Calu3 (cell line): ENCODE data around the gene SUN3. TPM values are rescaled to one million over a fixed set of nuclear protein-coding genes. Genes with fewer than 3 reads are reported as not detected.

Experiments
- BruUV-seq: library from RNA; stranded (reverse); fragments of 400-500 nt; replicated peaks from 2 replicates; lab custom pipeline; 2021; lab: Mats Ljungman, UMichigan
- CTCF ChIA-PET: fragments of 300-600 bp; sonication (Branson Sonifier 250); formaldehyde crosslinking; loops from one replicate; lab custom pipeline; 2022; ENCODE audit warnings: antibody characterized with exemption; lab: Charles Lee
- DNase-seq: peaks from one replicate; pipeline ENCODE4 v3.0.0; 2022
- H3K27ac Mint-ChIP-seq: one replicate; pipeline ENCODE4 v1.8.0; 2022; ENCODE audit warnings: mixed read lengths; ENCODE audit not compliant: unreplicated experiment
- H3K27me3 Mint-ChIP-seq: one replicate; pipeline ENCODE4 v1.8.0; 2022; ENCODE audit warnings: mixed read lengths; ENCODE audit not compliant: unreplicated experiment
- H3K36me3 Mint-ChIP-seq: one replicate; pipeline ENCODE4 v1.8.0; 2022; ENCODE audit warnings: mild to moderate bottlenecking, moderate library complexity, mixed read lengths; ENCODE audit not compliant: insufficient read depth, unreplicated experiment
- H3K4me1 Mint-ChIP-seq: one replicate; pipeline ENCODE4 v1.8.0; 2022; ENCODE audit warnings: mild to moderate bottlenecking, low read depth, mixed read lengths; ENCODE audit not compliant: unreplicated experiment
- H3K4me3 Mint-ChIP-seq: one replicate; pipeline ENCODE4 v1.8.0; 2022; ENCODE audit warnings: mild to moderate bottlenecking, low read depth, moderate library complexity, mixed read lengths; ENCODE audit not compliant: unreplicated experiment
- H3K9me3 Mint-ChIP-seq: one replicate; pipeline ENCODE4 v1.8.0; 2022; ENCODE audit warnings: low read depth, mixed read lengths; ENCODE audit not compliant: unreplicated experiment
- CTCF ChIP-seq: fragments of 200-600 bp; IDR thresholded peaks from one replicate; pipeline ENCODE4 v1.8.0; 2022; ENCODE audit warnings: antibody characterized with exemption; ENCODE audit not compliant: unreplicated experiment
- intact Hi-C: fragments of 100-400 bp; cut with micrococcal nuclease; formaldehyde crosslinking; loops from one replicate; pipeline ENCODE4 v1.10.0; 2022; ENCODE audit not compliant: unreplicated experiment
- total RNA-seq: library from RNA; stranded (reverse); gene quantifications from 2 replicates; pipeline ENCODE4 v1.2.3, GENCODE V29; 2022

SUN3 gene
- total RNA-seq, 1 experiment from 2014 or later: 1.8 TPM

DNA sequence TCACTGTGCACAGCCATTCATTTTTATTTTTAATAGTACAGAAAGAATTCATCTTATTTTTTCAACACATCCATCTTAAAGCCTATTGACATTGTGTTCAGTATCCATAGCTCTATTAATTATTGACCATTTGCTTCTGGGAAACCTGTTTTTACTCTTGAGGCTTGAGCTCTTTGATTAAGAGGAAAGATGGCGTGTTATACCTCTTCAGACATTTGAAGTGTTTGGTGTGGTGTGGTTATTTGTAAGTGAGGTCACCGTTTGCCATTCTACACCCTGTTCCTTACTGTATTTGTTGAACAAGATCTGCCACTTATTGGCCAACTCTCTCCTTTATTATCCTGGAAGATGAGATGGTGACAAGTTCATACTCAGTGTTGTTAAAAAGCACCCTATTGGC lies 24.8 kb upstream of the SUN3 start:
- Mint-ChIP-seq H3K4me3 (no peak overlapping the region), H3K27ac (no peak overlapping the region), H3K27me3 (no peaks in the 10 kb centered on the region), H3K9me3 (peaks cover 7% of the 10 kb centered on the region), H3K36me3 (no peaks in the 10 kb centered on the region), H3K4me1 (peaks cover 10% of the 10 kb centered on the region)
- intact Hi-C loops: loop anchor here (2.0 kb wide), 1 partner anchor 33 kb away; no protein-coding TSS in a partner anchor
- BruUV-seq: no TSS peak
- no peak for DNase-seq
- TF ChIP-seq CTCF: no peak
- CTCF ChIA-PET: interaction anchor here (0.6 to 1.4 kb wide), 5 partner anchors 9 to 87 kb away, joined by 3 to 4 read pairs (median 3); no protein-coding TSS in a partner anchor

DNA sequence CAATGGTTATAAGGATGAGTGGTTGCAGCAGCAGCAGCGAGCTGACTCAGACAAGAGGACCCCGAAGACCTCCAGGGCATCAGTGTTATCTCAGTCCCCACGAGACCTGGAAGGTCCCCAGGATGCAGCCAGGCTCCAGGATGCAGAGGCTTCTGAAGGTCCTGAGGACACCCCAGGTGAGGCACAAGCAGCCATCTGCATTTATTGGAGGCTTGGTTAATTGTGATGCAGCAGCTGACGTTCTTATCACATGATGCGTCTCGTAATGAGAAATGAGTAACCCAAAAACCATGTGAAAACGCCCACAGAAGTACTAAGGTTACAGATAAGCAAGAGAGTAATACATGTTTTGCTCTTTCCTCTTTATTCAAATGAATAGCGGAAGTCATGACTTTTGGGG lies 23.8 kb upstream of the SUN3 start:
- Mint-ChIP-seq H3K36me3 (no peaks in the 10 kb centered on the region), H3K27me3 (no peaks in the 10 kb centered on the region), H3K9me3 (peaks cover 7% of the 10 kb centered on the region), H3K4me1 (peaks cover 10% of the 10 kb centered on the region), H3K27ac (no peak overlapping the region), H3K4me3 (no peak overlapping the region)
- DNase-seq: no peak
- BruUV-seq: no TSS peak
- CTCF ChIA-PET: interaction anchor here (1.0 to 1.4 kb wide), 2 partner anchors 10 to 36 kb away, joined by 3 read pairs; no protein-coding TSS in a partner anchor
- intact Hi-C loops: loop anchor here (2.0 kb wide), 1 partner anchor 34 kb away; no protein-coding TSS in a partner anchor
- TF ChIP-seq CTCF: no peak

DNA sequence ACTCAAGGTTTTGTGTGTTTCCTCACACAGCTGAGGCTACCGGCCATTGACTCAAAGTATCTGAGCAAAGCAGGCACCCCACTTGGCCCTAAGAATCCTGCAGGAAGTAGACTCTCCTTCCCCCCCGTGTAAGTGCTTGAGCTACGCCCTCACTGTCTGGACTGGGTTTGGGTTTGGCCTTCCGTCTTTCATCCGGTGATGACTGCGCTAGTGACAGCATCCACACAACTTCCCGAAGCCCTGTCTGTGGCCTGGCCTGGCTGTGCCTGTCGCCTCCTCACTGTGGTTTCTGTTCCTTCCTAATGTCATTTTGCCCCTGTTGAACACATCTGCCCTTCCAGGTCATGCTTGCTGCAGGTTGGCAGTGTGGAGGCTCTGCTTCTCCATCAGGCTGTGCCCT lies 20.9 kb upstream of the SUN3 start:
- Mint-ChIP-seq H3K9me3 (no peaks in the 10 kb centered on the region), H3K27ac (no peak overlapping the region), H3K4me1 (peaks cover 10% of the 10 kb centered on the region), H3K4me3 (no peak overlapping the region), H3K27me3 (peaks cover 19% of the 10 kb centered on the region), H3K36me3 (no peaks in the 10 kb centered on the region)
- BruUV-seq: no TSS peak
- DNase-seq: no peak
- CTCF ChIA-PET: interaction anchor here (0.9 kb wide), 1 partner anchor 34 kb away, joined by 3 read pairs; no protein-coding TSS in a partner anchor
- intact Hi-C loops: no loop called here
- TF ChIP-seq CTCF: no peak

DNA sequence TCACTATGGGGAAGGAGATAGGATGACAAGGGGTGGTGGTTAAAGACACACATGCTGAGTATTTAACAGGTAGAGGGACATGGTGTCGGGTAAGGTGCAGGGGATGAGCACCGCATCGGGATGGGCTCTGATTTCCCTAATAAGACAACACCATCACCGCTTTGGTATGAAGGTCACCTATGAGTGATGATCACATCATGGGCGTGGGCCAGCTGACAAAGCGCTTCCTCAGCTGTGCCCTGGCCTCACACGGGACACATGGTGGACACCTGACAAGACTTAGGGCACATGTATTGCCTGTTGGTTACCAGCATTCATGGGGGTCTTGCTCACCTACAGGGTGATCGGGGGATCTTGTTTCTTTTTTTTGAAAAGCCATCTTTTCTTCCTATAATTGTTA lies 19.2 kb upstream of the SUN3 start:
- CTCF ChIA-PET: no interaction called here
- no TSS peak for BruUV-seq
- H3K4me3 Mint-ChIP-seq: no peak overlapping the region
- intact Hi-C loops: no loop called here
- peaks cover 10% of the 10 kb centered on the region for H3K4me1 Mint-ChIP-seq
- no peak for DNase-seq
- peaks cover 21% of the 10 kb centered on the region for H3K27me3 Mint-ChIP-seq
- no peaks in the 10 kb centered on the region for H3K9me3 Mint-ChIP-seq
- no peak overlapping the region for H3K27ac Mint-ChIP-seq
- H3K36me3 Mint-ChIP-seq: no peaks in the 10 kb centered on the region
- TF ChIP-seq CTCF: no peak
